Urinary bladder (tissue), 4 donors: ENCODE measurements around the gene ITGB2. TPM values are rescaled to one million over a fixed set of nuclear protein-coding genes. Genes with fewer than 3 reads are reported as not detected.

Experiments used
- DNase-seq: peaks from one replicate; pipeline ENCODE4 v3.0.0-alpha.2; 2015; ENCODE audit errors: extremely low spot score
- H3K27ac ChIP-seq: one replicate; pipeline ENCODE4 v1.5.1; 2013; ENCODE audit warnings: low read depth, mild to moderate bottlenecking, moderate library complexity
- H3K36me3 ChIP-seq: one replicate; pipeline ENCODE4 v1.6.1; 2013; ENCODE audit warnings: mild to moderate bottlenecking, moderate library complexity; ENCODE audit not compliant: insufficient read depth
- H3K4me1 ChIP-seq: one replicate; pipeline ENCODE4 v1.6.1; 2013; ENCODE audit warnings: mild to moderate bottlenecking, moderate library complexity; ENCODE audit not compliant: insufficient read depth
- H3K4me3 ChIP-seq: one replicate; pipeline ENCODE4 v1.5.1; 2013; ENCODE audit warnings: low read depth, low read length
- WGBS: extraction: QIAGEN DNeasy Blood & Tissue Kit; methylation state at CpG from one replicate; pipeline ENCODE4 v1.1.7; 2013; 5-methylcytosine and 5-hydroxymethylcytosine counted together
- polyA plus RNA-seq: library from polyadenylated mRNA; stranded (reverse); fragments of 200-250 nt; gene quantifications from one replicate; pipeline ENCODE4 v1.2.3, GENCODE V29; 2013
- total RNA-seq: library from RNA; depleted of rRNA; stranded (reverse); fragments of >200 nt; gene quantifications from one replicate; pipeline ENCODE4 v1.2.3, GENCODE V29; 2014
- donor health status: healthy with polysubstance abuse.
- donor health status: healthy.

ITGB2 gene
- total and polyA plus RNA-seq, 2 donors = 20.8 to 39.9 TPM

- Histone ChIP-seq H3K4me3 (no peak overlapping the region), H3K4me1 (peaks cover 1% of the 10 kb centered on the region), H3K36me3 (peaks cover 2% of the 10 kb centered on the region), H3K27ac (no peak overlapping the region)
- DNase-seq = no peak
- whole genome bisulfite sequencing = 32% methylated on average over 27 of the region's 27 CpGs
Measured at GRCh38 chr21:44846485-44847260, 74.0 kb downstream of the ITGB2 start.

- 19% methylated on average over 1 of the region's 1 CpG for WGBS
- Histone ChIP-seq H3K4me3 (peak overlapping the region; percentile 4), H3K36me3 (peaks cover 2% of the 10 kb centered on the region), H3K4me1 (peaks cover 1% of the 10 kb centered on the region), H3K27ac (no peak overlapping the region)
- no peak for DNase-seq
Measured at GRCh38 chr21:44846224-44846484, 74.5 kb downstream of the ITGB2 start.

- no peak for DNase-seq
- no peak overlapping the region for H3K27ac ChIP-seq
- peaks cover 2% of the 10 kb centered on the region for H3K36me3 ChIP-seq
- H3K4me3 ChIP-seq = peak overlapping the region; percentile 4
- H3K4me1 ChIP-seq = peaks cover 1% of the 10 kb centered on the region
- 5% methylated on average over 34 of the region's 34 CpGs for WGBS
Measured at GRCh38 chr21:44845418-44846223, 75.1 kb downstream of the ITGB2 start.

- DNase-seq = no peak
- H3K27ac ChIP-seq = no peak overlapping the region
- H3K4me3 ChIP-seq = no peak overlapping the region
- 56% methylated on average over 16 of the region's 16 CpGs for WGBS
- H3K4me1 ChIP-seq = peaks cover 1% of the 10 kb centered on the region
- H3K36me3 ChIP-seq = no peaks in the 10 kb centered on the region
Measured at GRCh38 chr21:44844256-44844655, 76.4 kb downstream of the ITGB2 start.

- Histone ChIP-seq H3K4me3 (no peak overlapping the region), H3K4me1 (peaks cover 1% of the 10 kb centered on the region), H3K36me3 (no peaks in the 10 kb centered on the region), H3K27ac (no peak overlapping the region)
- WGBS = 76% methylated on average over 23 of the region's 23 CpGs
- no peak for DNase-seq
Measured at GRCh38 chr21:44842721-44843445, 77.8 kb downstream of the ITGB2 start.

- Histone ChIP-seq H3K36me3 (no peaks in the 10 kb centered on the region), H3K4me3 (no peak overlapping the region), H3K27ac (no peak overlapping the region), H3K4me1 (peaks cover 1% of the 10 kb centered on the region)
- WGBS = 82% methylated on average over 10 of the region's 10 CpGs
- no peak for DNase-seq
Measured at GRCh38 chr21:44842087-44842486, 78.6 kb downstream of the ITGB2 start.

- WGBS = 79% methylated on average over 11 of the region's 11 CpGs
- DNase-seq = no peak
- H3K27ac ChIP-seq = no peak overlapping the region
Measured at GRCh38 chr21:44840771-44841170, 79.9 kb downstream of the ITGB2 start.

GRCh38 chr21:44838951-44839350 is 81.7 kb downstream of the ITGB2 start:
- no peak overlapping the region for H3K27ac ChIP-seq
- H3K4me1 ChIP-seq = no peaks in the 10 kb centered on the region
- WGBS = 93% methylated on average over 9 of the region's 9 CpGs
- H3K36me3 ChIP-seq = no peaks in the 10 kb centered on the region
- H3K4me3 ChIP-seq = no peak overlapping the region
- DNase-seq = no peak

More at GRCh38 chr21:44840771-44841170, 79.9 kb downstream of the ITGB2 start:
- H3K4me1 ChIP-seq = peaks cover 1% of the 10 kb centered on the region
- H3K4me3 ChIP-seq = no peak overlapping the region
- H3K36me3 ChIP-seq = no peaks in the 10 kb centered on the region

- Histone ChIP-seq H3K4me3 (no peak overlapping the region), H3K27ac (no peak overlapping the region), H3K36me3 (no peaks in the 10 kb centered on the region), H3K4me1 (no peaks in the 10 kb centered on the region)
- DNase-seq = no peak
- WGBS = 87% methylated on average over 30 of the region's 30 CpGs
Measured at GRCh38 chr21:44838039-44838895, 82.4 kb downstream of the ITGB2 start.

GRCh38 chr21:44837537-44837936 is 83.2 kb downstream of the ITGB2 start:
- 87% methylated on average over 13 of the region's 13 CpGs for WGBS
- Histone ChIP-seq H3K36me3 (no peaks in the 10 kb centered on the region), H3K27ac (no peak overlapping the region), H3K4me3 (no peak overlapping the region), H3K4me1 (no peaks in the 10 kb centered on the region)
- no peak for DNase-seq

GRCh38 chr21:44836666-44837471 is 83.8 kb downstream of the ITGB2 start:
- DNase-seq = peak; percentile 18
- no peak overlapping the region for H3K4me3 ChIP-seq
- no peak overlapping the region for H3K27ac ChIP-seq
- 65% methylated on average over 37 of the region's 37 CpGs for WGBS
- H3K36me3 ChIP-seq = no peaks in the 10 kb centered on the region
- H3K4me1 ChIP-seq = no peaks in the 10 kb centered on the region

GRCh38 chr21:44836349-44836665 is 84.4 kb downstream of the ITGB2 start:
- WGBS = 48% methylated on average over 3 of the region's 3 CpGs
- Histone ChIP-seq H3K4me3 (no peak overlapping the region), H3K36me3 (no peaks in the 10 kb centered on the region), H3K27ac (no peak overlapping the region), H3K4me1 (no peaks in the 10 kb centered on the region)
- DNase-seq = no peak
